Hepatocyte (in vitro differentiated cells): ENCODE data around the gene HSPA9.

Source experiments
- CTCF ChIP-seq: fragments of 200-600 bp; sonication (generic); IDR thresholded peaks from 2 replicates; pipeline ENCODE4 v1.5.1; 2016; ENCODE audit warnings: antibody characterized with exemption, mild to moderate bottlenecking; ENCODE audit not compliant: poor library complexity
- EZH2 ChIP-seq: fragments of 200-600 bp; sonication (generic); IDR thresholded peaks from 2 replicates; pipeline ENCODE4 v1.6.1; 2016; ENCODE audit warnings: antibody characterized with exemption, mild to moderate bottlenecking, borderline replicate concordance
- EZH2phosphoT487 ChIP-seq: fragments of 200-600 bp; sonication (generic); IDR thresholded peaks from one replicate; pipeline ENCODE4 v1.6.1; 2018; ENCODE audit warnings: antibody characterized with exemption, mild to moderate bottlenecking, low read depth, moderate library complexity; ENCODE audit not compliant: unreplicated experiment, severe bottlenecking

GRCh38 chr5:138544181-138545134, 30.7 kb downstream of the HSPA9 start:
- TF ChIP-seq CTCF = no peak
- TF ChIP-seq EZH2 = no peak
- no peak for TF ChIP-seq EZH2phosphoT487
